Mononuclear cell (primary cell): ENCODE measurements around the gene LIMS2. TPM values are rescaled to one million over a fixed set of nuclear protein-coding genes. Genes with fewer than 3 reads are reported as not detected.

Experiments used
- H3K27me3 ChIP-seq: 2 replicates; pipeline ENCODE4 v1.6.0; 2011; ENCODE audit warnings: low read length, control low read depth; ENCODE audit not compliant: insufficient read depth
- H3K4me1 ChIP-seq: 2 replicates; pipeline ENCODE4 v1.5.1; 2011; ENCODE audit warnings: mild to moderate bottlenecking, low read length, control low read depth; ENCODE audit not compliant: insufficient read depth
- H3K4me3 ChIP-seq: 2 replicates; pipeline ENCODE4 v1.5.1; 2011; ENCODE audit warnings: mild to moderate bottlenecking, low read length, moderate library complexity
- H3K9me3 ChIP-seq: 2 replicates; pipeline ENCODE4 v1.5.1; 2011; ENCODE audit warnings: low read depth, mild to moderate bottlenecking, control low read depth, low read length
- total RNA-seq: library from RNA; depleted of rRNA; stranded (reverse); fragments of >200 nt; gene quantifications from one replicate; pipeline ENCODE4 v1.2.3, GENCODE V29; 2012

The LIMS2 gene
- total RNA-seq, 1 donor, result 1.2 TPM

DNA sequence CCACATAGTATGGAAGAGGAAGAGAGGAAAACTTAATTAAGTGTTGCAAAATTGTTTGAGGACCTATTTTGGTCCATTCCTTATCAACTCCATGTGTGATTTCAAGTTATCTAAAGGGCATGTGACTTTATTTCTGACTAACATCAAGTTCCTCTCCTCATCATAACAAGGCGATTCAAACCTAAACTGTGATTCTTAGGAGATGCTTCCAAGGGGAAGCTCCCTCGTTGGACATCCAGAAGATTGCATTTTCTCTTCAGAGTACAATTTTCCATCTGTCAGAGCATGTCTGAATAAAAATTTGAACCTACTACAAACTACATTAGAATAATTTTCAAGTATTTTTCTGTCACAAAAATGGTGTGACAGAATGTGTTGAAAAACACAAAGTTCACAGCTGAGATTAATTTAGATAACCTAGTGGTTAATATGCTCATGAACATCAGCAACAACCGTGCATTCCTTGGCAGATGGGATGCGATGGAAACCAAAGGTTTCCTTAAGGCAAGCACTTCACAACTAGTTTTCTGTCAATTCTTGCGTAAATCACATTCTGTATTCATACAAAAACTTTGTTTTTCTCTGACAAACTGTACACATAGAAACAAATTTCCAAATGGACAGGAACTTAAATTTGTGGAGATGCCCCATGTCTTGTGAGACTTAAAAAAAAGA, 30.2 kb upstream of the LIMS2 start:
- Histone ChIP-seq H3K4me1 (peaks cover 38% of the 10 kb centered on the region), H3K9me3 (no peaks in the 10 kb centered on the region), H3K27me3 (no peaks in the 10 kb centered on the region), H3K4me3 (no peak overlapping the region)

- no peak overlapping the region for H3K4me3 ChIP-seq
These were observed 29.5 kb upstream of the LIMS2 start for GRCh38 chr2:127704641-127705390.

DNA sequence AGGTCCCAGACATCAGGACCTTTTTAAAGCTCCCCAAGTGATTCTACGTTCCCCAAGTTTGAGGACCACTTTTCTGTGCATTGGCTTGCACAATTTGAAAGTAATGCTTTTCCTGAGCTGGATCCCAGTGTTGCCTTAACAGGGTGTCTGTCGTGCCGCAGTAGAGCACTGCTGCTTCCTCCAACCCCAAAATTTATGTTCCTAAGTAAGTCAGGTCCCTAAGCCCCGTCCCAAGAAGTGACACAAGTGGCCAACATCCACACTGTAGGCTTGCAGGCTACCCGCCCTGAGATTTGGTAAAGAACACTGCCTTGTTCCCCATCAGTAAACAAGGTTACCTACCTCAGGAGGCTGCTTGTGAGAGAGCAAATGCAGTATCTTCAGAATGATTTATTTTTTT, 28.0 kb upstream of the LIMS2 start:
- Histone ChIP-seq H3K4me1 (peaks cover 42% of the 10 kb centered on the region), H3K9me3 (no peaks in the 10 kb centered on the region), H3K27me3 (no peaks in the 10 kb centered on the region), H3K4me3 (no peak overlapping the region)

More at GRCh38 chr2:127704641-127705390, 29.5 kb upstream of the LIMS2 start:
- no peaks in the 10 kb centered on the region for H3K27me3 ChIP-seq
- peaks cover 42% of the 10 kb centered on the region for H3K4me1 ChIP-seq
- no peaks in the 10 kb centered on the region for H3K9me3 ChIP-seq

DNA sequence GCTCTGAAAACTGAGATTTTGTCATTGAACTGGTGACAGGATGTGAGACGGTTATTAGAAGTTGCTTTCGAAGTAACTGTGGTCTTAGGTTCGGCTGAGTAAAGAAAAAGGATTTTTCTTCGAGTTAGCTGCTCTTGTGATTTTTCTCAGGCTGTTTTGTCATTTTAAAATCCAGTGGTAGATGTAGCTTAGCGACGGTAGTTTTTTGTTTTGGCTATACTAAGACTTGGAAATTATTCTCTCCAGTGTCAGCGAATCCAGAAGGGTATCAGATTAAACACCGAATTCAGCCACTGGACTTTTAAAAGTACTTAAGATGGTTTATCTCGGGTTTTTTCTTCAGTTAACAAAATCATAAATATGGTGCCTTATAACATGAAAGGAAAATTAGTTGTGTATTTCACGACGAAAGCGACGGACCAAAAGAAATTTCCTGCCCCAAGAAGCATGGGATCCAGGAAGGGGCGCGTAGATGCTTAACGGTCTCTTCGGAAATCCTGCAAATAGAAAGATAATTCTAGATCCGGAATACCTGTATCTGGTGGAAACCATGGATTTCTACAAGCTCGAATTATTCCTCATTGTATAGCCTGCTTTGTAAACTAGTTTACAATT, 27.2 kb upstream of the LIMS2 start:
- Histone ChIP-seq H3K9me3 (no peaks in the 10 kb centered on the region), H3K4me1 (peaks cover 42% of the 10 kb centered on the region), H3K27me3 (no peaks in the 10 kb centered on the region), H3K4me3 (peak overlapping the region; percentile 82)

DNA sequence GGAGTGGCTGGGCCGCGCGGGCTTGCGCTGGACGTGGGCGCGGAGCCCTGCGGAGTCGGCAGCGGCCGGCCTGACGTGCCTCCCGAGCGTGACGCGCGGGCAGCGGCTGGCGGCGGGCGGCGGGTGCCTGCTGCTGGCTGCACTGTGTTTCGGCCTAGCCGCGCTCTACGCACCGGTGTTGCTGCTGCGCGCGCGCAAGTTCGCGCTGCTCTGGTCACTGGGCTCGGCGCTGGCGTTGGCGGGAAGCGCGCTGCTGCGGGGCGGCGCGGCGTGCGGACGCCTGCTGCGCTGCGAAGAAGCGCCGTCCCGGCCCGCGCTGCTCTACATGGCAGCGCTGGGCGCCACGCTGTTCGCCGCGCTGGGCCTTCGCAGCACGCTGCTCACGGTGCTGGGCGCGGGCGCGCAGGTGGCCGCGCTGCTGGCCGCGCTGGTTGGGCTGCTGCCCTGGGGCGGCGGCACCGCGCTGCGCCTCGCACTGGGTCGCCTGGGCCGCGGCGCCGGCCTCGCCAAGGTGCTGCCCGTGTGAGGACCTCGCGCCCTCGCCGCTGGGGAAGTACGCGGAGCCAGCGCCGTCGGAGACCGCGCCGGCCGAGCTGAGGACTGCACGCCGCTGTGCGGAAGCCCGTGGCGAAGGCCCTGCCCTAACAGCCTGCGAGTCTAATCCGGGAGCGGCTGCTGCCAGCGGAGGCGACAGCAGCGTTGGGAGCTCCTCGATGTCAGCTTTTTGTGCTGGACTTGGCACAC, 26.5 kb upstream of the LIMS2 start:
- Histone ChIP-seq H3K4me1 (peaks cover 42% of the 10 kb centered on the region), H3K27me3 (no peaks in the 10 kb centered on the region), H3K9me3 (no peaks in the 10 kb centered on the region), H3K4me3 (peak overlapping the region; percentile 82)

- no peaks in the 10 kb centered on the region for H3K27me3 ChIP-seq
- no peaks in the 10 kb centered on the region for H3K9me3 ChIP-seq
- peak within 1 kb of the TSS; percentile 82 for H3K4me3 ChIP-seq
- peaks cover 42% of the 10 kb centered on the region for H3K4me1 ChIP-seq
These were observed 25.9 kb upstream of the LIMS2 start, which contains the start of gene SFT2D3 for GRCh38 chr2:127701193-127701650. Gene SFT2D3 (plus strand): TSS chr2:127701497. CDS start chr2:127701529, 32 bp downstream.

DNA sequence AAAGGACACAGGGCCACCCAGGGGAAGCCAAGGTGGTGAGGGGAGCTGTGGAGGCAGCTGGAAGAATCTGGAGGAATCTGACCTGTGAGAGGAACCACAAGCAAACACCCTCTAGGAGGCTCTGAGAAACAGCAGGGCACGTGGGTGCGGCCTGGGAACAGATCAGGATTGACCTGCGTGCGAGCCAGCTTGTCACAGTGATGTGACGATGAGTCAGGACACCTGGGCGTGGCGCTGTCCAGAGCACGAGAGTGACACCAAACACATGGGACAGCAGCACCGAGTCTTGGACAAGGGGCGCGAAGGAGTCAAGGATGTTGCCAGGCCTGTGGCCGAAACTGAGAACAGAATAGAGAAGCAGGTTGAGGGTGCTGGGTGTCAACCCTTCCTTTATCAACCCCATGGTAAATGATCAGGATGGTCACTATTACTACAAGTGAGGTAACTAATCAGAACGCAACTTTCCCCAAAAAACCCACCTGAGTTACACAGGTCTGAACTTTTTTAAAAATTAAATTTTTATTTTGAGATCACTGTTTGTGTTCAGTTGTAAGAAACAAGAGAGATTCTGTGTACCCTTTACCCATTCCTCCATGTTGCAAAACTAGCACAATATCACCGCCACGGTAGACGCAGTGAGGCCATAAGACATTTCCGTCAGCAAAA, 25.3 kb upstream of the LIMS2 start:
- H3K4me3 ChIP-seq, result peak overlapping the region; percentile 82
- H3K9me3 ChIP-seq, result no peaks in the 10 kb centered on the region

GRCh38 chr2:127698553-127699355, 23.4 kb upstream of the LIMS2 start:
- no peaks in the 10 kb centered on the region for H3K27me3 ChIP-seq
- H3K4me3 ChIP-seq, result no peak overlapping the region
- peaks cover 26% of the 10 kb centered on the region for H3K4me1 ChIP-seq
- H3K9me3 ChIP-seq, result no peaks in the 10 kb centered on the region

More for the DNA sequence above, 25.3 kb upstream of the LIMS2 start:
- Histone ChIP-seq H3K4me1 (peaks cover 42% of the 10 kb centered on the region), H3K27me3 (no peaks in the 10 kb centered on the region)

- Histone ChIP-seq H3K27me3 (no peaks in the 10 kb centered on the region), H3K4me3 (no peak overlapping the region), H3K9me3 (no peaks in the 10 kb centered on the region), H3K4me1 (peaks cover 15% of the 10 kb centered on the region)
These were observed 22.3 kb upstream of the LIMS2 start for GRCh38 chr2:127697482-127698180.

GRCh38 chr2:127695491-127696472, 20.5 kb upstream of the LIMS2 start:
- no peaks in the 10 kb centered on the region for H3K9me3 ChIP-seq
- peaks cover 6% of the 10 kb centered on the region for H3K4me1 ChIP-seq
- no peaks in the 10 kb centered on the region for H3K27me3 ChIP-seq
- H3K4me3 ChIP-seq, result no peak overlapping the region

DNA sequence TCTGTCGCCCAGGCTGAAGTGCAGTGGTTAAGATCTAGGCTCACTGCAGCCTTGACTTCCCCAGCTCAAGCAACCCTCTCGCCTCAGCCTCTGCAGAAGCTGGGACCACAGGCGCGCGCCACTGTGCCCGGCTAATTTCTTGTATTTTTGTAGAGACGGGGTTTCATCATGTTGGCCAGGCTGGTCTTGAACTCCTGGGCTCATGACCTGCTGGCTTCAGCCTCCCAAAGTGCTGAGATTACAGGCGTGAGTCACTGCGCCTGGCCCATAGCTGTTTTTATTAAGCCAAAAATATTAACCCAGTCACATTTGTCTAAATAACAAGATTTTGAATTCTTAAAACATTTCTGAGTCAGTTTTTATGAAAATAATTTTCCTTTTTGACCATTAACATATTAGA, 19.7 kb upstream of the LIMS2 start:
- Histone ChIP-seq H3K4me1 (no peaks in the 10 kb centered on the region), H3K9me3 (no peaks in the 10 kb centered on the region), H3K27me3 (no peaks in the 10 kb centered on the region), H3K4me3 (no peak overlapping the region)

DNA sequence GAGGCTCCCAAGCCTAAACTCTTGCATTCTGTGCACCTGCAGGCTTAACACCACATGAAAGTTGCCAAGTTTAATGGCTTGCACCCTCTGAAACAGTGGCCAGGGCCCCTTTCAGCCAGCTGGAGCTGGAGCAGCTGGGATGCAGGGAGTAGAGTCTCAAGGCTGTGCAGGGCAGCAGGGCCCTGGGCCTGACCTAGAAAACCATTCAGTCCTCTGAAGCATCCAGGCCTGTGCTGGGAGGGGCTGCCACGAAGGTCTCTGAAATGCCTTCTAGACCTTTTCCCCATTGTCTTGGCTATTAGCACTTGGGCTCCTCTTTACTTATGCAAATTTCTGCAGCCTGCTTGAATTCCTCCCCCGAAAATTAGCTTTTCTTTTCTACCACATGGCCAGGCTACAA, 15.4 kb upstream of the LIMS2 start:
- Histone ChIP-seq H3K9me3 (no peaks in the 10 kb centered on the region), H3K4me1 (no peaks in the 10 kb centered on the region), H3K4me3 (no peak overlapping the region), H3K27me3 (no peaks in the 10 kb centered on the region)
